BLaER1 treated with 17β-estradiol and CSF1 and Interleukin-3, amounts not matched to agents 10 nM and 100 nM (cell line): ENCODE measurements around the gene CIPC.

Experiments
- H3K27ac ChIP-seq, 11 experiments: shearing (Covaris generic); formaldehyde crosslinking; 2 replicates each; pipeline ENCODE4 v1.8.1; 2022
- H3K27me3 ChIP-seq, 11 experiments: shearing (Covaris generic); formaldehyde crosslinking; 2 replicates each; pipeline ENCODE4 v1.8.1; 2022
- H3K36me3 ChIP-seq, 11 experiments: shearing (Covaris generic); formaldehyde crosslinking; 2 replicates each; pipeline ENCODE4 v1.8.1; 2022
- H3K4me1 ChIP-seq, 10 experiments: shearing (Covaris generic); formaldehyde crosslinking; 2 replicates each; pipeline ENCODE4 v1.8.1; 2022
- H3K4me2 ChIP-seq, 11 experiments: shearing (Covaris generic); formaldehyde crosslinking; 2 replicates each; pipeline ENCODE4 v1.8.1; 2022
- H3K4me3 ChIP-seq, 10 experiments: shearing (Covaris generic); formaldehyde crosslinking; 2 replicates each; pipeline ENCODE4 v1.8.1; 2022
- H3K9ac ChIP-seq, 11 experiments: shearing (Covaris generic); formaldehyde crosslinking; 2 replicates each; pipeline ENCODE4 v1.8.1; 2022
- H3K9me3 ChIP-seq, 11 experiments: shearing (Covaris generic); formaldehyde crosslinking; replicated peaks in 1 of 11; 2 replicates each; pipeline ENCODE4 v1.8.1; 2022
- H4K20me1 ChIP-seq, 11 experiments: shearing (Covaris generic); formaldehyde crosslinking; 2 replicates each; pipeline ENCODE4 v1.8.1; 2022
- Cebpa-rat ChIP-seq, 11 experiments: shearing (Covaris generic); IDR thresholded peaks; 2 replicates each; pipeline ENCODE4 v1.8.1; 2022

The CIPC gene

DNA sequence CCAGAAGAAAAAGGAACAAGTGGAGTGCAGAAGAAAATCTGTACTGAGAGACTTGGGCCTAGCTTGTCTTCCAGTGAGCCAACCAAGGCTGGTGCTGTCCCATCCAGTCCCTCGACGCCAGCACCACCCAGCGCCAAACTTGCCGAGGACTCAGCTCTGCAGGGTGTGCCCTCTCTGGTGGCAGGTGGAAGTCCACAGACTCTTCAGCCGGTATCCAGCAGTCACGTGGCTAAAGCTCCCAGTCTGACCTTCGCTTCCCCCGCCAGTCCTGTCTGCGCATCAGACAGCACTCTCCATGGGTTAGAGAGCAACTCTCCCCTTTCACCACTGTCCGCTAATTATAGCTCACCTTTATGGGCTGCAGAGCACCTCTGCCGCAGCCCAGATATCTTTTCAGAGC lies 15.6 kb downstream of the CIPC start:
- Histone ChIP-seq H3K9ac (no peak overlapping the region), H3K27ac (no peak overlapping the region), H4K20me1 (peaks cover 0 to 36% (median 3%) of the 10 kb centered on the region in 11 experiments; a peak in 9 of 22 replicates), H3K4me2 (no peak overlapping the region), H3K9me3 (no peaks in the 10 kb centered on the region), H3K27me3 (no peaks in the 10 kb centered on the region), H3K36me3 (peaks cover 33 to 100% (median 76%) of the 10 kb centered on the region in 11 experiments), H3K4me1 (peaks cover 0 to 4% (median under 1%) of the 10 kb centered on the region in 10 experiments; a peak in 4 of 20 replicates), H3K4me3 (no peak overlapping the region)
- no peak for TF ChIP-seq Cebpa-rat (IDR thresholded peaks at IDR 0.05)

DNA sequence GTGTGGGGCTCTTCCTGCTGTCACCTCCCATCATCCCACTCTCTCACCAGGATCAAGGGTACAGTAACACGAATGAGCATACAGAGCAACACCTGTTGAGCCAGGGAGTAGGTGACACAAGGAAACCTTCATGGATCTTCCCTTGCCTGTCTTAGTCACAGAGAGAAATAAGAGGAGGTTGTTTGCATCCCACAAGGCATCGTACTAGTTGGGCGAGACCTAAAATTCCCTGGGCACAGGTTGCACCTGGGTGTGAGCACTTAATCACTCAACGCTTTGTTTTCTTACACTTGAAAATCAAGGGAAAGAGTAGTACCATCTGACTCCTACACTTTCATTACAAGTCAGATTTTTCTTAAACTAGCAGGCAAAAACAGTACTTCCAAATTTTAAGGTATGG lies 16.6 kb downstream of the CIPC start:
- peaks cover 1 to 13% (median 9%) of the 10 kb centered on the region in 10 experiments; a peak in 19 of 20 replicates for H3K4me1 ChIP-seq

DNA sequence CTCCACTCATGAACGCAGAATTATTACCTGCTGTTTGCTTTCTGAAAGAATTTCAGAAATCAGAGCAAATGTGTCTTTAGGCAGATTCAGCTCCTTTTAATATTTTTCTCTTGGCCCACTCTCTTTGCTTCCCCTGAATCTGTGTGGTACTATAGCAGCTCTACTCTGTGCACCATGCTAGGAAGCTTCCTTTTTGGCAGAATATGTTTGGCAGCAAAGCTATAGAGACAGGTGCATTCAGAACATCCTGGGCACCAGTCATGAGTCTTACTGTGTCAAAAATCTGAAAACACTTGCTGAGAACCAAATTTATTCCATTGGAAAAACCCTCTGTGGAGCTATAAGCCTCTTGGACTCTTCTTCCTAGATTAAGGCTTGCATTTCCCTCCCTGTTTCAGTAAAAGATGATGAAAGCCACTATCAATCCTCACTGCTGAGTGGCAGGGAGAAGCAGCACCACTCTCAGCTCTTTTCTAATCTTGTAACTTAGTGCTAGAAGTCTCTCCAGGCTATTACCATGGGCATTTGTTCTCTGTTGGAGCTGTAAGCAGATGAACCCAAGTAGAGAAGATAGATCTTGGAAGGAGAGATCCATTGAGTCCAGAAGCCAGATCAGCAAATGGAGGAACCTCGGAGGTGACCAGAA lies 18.2 kb downstream of the CIPC start:
- peaks cover 18 to 30% (median 26%) of the 10 kb centered on the region in 10 experiments for H3K4me1 ChIP-seq
- H3K36me3 ChIP-seq: peaks cover 23 to 88% (median 49%) of the 10 kb centered on the region in 11 experiments
- no peaks in the 10 kb centered on the region for H3K27me3 ChIP-seq
- no peak overlapping the region for H3K4me3 ChIP-seq
- no peak overlapping the region for H3K4me2 ChIP-seq
- peaks cover 4 to 26% (median 10%) of the 10 kb centered on the region in 11 experiments; a peak in 17 of 22 replicates for H4K20me1 ChIP-seq
- no peaks in the 10 kb centered on the region for H3K9me3 ChIP-seq
- H3K27ac ChIP-seq: no peak overlapping the region
- TF ChIP-seq Cebpa-rat (IDR thresholded peaks at IDR 0.05): no peak
- H3K9ac ChIP-seq: no peak overlapping the region

More for the DNA sequence above, 16.6 kb downstream of the CIPC start:
- Histone ChIP-seq H3K9me3 (no peaks in the 10 kb centered on the region), H4K20me1 (peaks cover 0 to 27% (median 3%) of the 10 kb centered on the region in 11 experiments; a peak in 8 of 22 replicates), H3K27ac (no peak overlapping the region), H3K9ac (no peak overlapping the region), H3K36me3 (peaks cover 25 to 99% (median 66%) of the 10 kb centered on the region in 11 experiments), H3K4me3 (no peak overlapping the region), H3K27me3 (no peaks in the 10 kb centered on the region), H3K4me2 (no peak overlapping the region)
- TF ChIP-seq Cebpa-rat (IDR thresholded peaks at IDR 0.05): no peak

DNA sequence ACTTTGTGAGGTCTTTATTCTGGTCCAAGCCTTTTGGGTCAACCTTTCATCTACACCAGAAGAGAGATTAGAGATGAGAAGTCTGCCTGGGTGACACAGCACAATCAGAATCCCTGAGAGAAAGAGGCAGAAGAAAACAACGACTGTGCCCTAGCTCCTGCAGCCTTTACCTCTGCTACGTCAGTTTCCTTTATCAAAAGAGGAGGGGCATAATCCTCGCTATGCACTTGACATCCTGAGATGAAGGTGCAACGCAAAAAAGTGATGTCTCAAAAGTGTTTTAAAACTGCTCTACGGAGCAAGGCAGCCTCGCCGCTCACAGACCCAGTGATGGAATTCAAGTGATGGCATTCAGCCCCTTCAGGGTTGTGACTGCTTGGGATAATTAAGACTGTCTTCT lies 21.8 kb downstream of the CIPC start:
- Histone ChIP-seq H3K27ac (peak overlapping the region in 5 of 11 experiments; percentile 68 to 80 (median 76); a peak in 9 of 22 replicates), H3K4me1 (peaks cover 38 to 65% (median 61%) of the 10 kb centered on the region in 10 experiments), H3K4me2 (peak overlapping the region; percentile 75 to 94 (median 89)), H4K20me1 (peaks cover 0 to 52% (median 36%) of the 10 kb centered on the region in 11 experiments; a peak in 19 of 22 replicates), H3K4me3 (no peak overlapping the region), H3K36me3 (peaks cover 1 to 52% (median 15%) of the 10 kb centered on the region in 11 experiments; a peak in 20 of 22 replicates), H3K9me3 (no peaks in the 10 kb centered on the region), H3K27me3 (peaks cover 21 to 30% (median 28%) of the 10 kb centered on the region in 11 experiments), H3K9ac (peak overlapping the region in 2 of 11 experiments; percentile 60 to 73; a peak in 2 of 22 replicates)
- TF ChIP-seq Cebpa-rat (IDR thresholded peaks at IDR 0.05): no peak

DNA sequence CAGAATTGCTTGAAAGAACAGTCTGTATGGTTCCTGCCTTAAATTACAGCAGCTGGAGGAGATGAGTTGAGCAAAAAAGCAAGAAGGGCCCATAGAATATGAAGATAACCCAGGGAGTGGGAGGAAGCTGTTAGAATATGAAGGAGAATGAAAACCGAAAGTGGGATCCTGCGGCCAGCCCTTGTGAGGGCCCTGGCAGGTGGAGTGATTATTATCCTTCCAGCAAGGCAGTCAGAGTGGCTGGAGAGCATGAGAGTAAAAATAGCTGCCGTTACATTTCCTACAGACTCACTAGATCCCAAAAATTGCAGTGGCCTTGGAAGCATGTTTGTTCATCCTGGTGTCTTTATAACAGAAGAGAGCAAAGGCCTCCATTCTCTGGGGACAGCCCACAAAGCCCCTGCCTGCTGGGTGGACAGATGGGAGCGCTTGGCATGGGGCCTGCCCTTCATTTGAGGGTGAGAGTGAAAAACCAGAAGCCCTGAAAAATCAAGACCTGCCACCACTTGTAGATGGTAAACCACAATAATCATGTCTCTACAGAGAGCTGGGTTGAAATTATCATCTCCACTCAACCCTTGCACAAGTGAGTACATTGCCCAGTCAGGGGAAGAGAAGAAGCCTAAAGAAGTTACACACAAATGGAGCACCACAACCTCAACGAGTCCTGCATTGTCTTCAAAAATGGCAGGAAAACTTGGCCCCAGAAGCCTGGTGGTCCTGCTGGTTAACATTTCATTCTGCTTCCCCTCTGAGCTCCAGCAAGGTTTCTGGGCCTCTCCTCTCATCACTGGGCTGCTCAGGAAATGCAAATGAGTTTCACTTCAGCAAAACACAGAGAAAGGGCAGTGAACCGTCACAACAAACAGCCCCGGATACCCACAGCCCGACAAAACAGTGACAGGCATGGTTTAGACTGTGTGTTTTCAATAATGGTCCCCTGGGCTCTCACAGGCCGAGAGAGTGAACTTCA lies 23.0 kb downstream of the CIPC start:
- no peak for TF ChIP-seq Cebpa-rat (IDR thresholded peaks at IDR 0.05)
- Histone ChIP-seq H3K4me1 (peaks cover 43 to 77% (median 69%) of the 10 kb centered on the region in 10 experiments), H3K36me3 (peaks cover 0 to 40% (median 8%) of the 10 kb centered on the region in 11 experiments; a peak in 9 of 22 replicates), H3K27ac (peak overlapping the region; percentile 36 to 81 (median 76); a peak in 21 of 22 replicates), H4K20me1 (peaks cover 0 to 64% (median 45%) of the 10 kb centered on the region in 11 experiments; a peak in 19 of 22 replicates), H3K9ac (peak overlapping the region; percentile 20 to 73 (median 52); a peak in 18 of 22 replicates), H3K27me3 (peaks cover 33 to 42% (median 40%) of the 10 kb centered on the region in 11 experiments), H3K9me3 (no peaks in the 10 kb centered on the region), H3K4me3 (peak overlapping the region in 7 of 10 experiments; percentile 4 to 44 (median 20); a peak in 8 of 20 replicates), H3K4me2 (peak overlapping the region; percentile 75 to 94 (median 89))

DNA sequence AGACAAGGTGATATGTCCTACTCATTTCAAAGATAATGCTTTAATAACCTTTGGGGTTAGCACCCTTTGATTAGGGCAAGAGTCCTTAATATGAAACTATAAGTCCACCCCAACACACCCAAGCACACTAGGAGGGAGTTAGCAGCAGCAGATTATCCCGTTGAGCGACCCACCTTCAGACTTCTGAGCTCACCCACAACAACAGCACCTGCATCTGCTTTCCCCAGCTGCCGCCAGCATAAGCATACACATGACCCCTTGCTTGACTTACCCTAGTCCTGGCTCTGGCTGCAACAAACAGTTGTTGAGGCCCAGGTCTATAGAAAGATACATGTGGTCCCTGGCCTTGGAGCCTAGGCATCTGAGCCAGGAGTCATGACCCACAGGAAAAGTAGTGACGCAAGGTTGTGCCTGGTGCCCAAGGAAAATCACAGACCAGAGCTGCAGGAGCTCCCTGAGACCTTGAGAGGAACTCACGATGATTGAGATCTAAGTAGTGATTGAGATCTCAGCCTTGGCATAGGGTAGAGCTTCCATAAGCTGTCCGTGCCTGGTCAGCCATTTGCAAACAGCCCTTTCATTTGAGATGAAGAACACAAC lies 24.6 kb downstream of the CIPC start:
- Histone ChIP-seq H4K20me1 (peaks cover 0 to 69% (median 48%) of the 10 kb centered on the region in 11 experiments; a peak in 18 of 22 replicates), H3K27ac (no peak overlapping the region), H3K9me3 (no peaks in the 10 kb centered on the region), H3K4me1 (peaks cover 43 to 81% (median 69%) of the 10 kb centered on the region in 10 experiments), H3K4me2 (peak overlapping the region in 10 of 11 experiments; percentile 75 to 94 (median 90); a peak in 20 of 22 replicates), H3K9ac (no peak overlapping the region), H3K36me3 (peaks cover 0 to 24% (median 0%) of the 10 kb centered on the region in 11 experiments; a peak in 5 of 22 replicates), H3K4me3 (no peak overlapping the region), H3K27me3 (peaks cover 49 to 58% (median 56%) of the 10 kb centered on the region in 11 experiments)
- no peak for TF ChIP-seq Cebpa-rat (IDR thresholded peaks at IDR 0.05)

DNA sequence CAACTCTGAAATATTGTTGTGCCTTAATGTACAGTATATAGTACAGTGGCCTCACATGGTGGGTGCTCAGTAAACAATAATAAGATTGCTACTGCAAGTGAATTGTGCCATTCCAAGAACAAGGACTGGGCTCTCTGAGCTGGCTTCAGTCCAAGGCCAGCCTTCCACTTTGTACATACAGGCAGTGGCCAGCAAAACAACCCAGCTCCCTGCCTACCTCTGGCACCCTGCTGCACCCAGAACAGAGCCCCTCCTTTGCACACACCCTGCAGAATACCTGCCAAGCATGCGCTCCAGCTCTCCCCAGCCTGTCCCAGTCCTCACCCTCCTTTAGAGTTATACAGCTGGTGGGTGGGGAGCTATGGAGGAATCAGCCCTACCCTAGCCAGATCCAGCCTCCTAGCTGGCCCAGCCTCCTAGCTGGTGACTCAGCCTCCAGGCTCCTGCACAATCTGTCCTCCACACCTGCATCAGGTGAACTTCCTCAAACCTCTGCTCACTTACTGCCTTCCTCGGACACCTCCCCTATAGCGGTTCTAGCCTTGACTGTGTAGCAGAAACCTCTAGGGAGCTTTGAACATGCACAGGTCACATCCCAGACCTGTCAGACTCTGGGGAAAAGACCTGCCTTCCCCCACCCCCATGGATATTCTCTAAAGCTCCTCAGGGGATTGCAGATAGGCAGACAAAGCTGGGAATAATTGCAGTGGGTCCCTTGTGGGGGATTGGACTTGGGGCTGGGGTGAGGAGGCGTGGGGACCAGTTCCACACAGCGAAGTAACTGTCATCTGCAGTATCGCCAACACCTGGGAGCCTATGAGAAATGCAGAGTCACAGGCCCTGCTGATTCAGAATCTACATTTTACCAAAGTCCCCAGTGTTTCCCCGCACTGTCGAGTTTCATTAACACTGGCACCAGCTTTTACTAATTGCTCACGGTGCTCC lies 25.6 kb downstream of the CIPC start:
- H3K9me3 ChIP-seq: no peaks in the 10 kb centered on the region
- H4K20me1 ChIP-seq: peaks cover 0 to 72% (median 48%) of the 10 kb centered on the region in 11 experiments; a peak in 18 of 22 replicates
- no peak overlapping the region; a peak in 1 of 20 replicates for H3K4me3 ChIP-seq
- peaks cover 43 to 77% (median 68%) of the 10 kb centered on the region in 10 experiments for H3K4me1 ChIP-seq
- peaks cover 0 to 14% (median 0%) of the 10 kb centered on the region in 11 experiments; a peak in 2 of 22 replicates for H3K36me3 ChIP-seq
- TF ChIP-seq Cebpa-rat (IDR thresholded peaks at IDR 0.05): no peak
- H3K4me2 ChIP-seq: peak overlapping the region in 9 of 11 experiments; percentile 80 to 96 (median 92); a peak in 18 of 22 replicates
- H3K27me3 ChIP-seq: peaks cover 59 to 68% (median 66%) of the 10 kb centered on the region in 11 experiments
- no peak overlapping the region for H3K27ac ChIP-seq
- no peak overlapping the region for H3K9ac ChIP-seq
